Transverse colon (tissue), 4 donors: Measurements from ENCODE around the gene DKK1.

Source experiments
- CTCF ChIP-seq, 5 experiments: fragments of 200-600 bp in 3 of 5; fragments of 450-650 bp in 2 of 5; sonication (generic) in 3 of 5; IDR thresholded peaks; 1 replicate in 2 of 5; 2 replicates in 3 of 5; pipeline ENCODE4 v1.5.1; 2016 to 2017; ENCODE audit warnings: antibody characterized with exemption in 5 of 5, inconsistent platforms in 3 of 5, mild to moderate bottlenecking in 2 of 5, moderate library complexity in 1 of 5
- EP300 ChIP-seq: sonication (generic); formaldehyde crosslinking; IDR thresholded peaks from one replicate; pipeline ENCODE4 v1.6.1; 2017; ENCODE audit warnings: antibody characterized with exemption, low read depth
- POLR2A ChIP-seq: fragments of 450-650 bp; IDR thresholded peaks from one replicate; pipeline ENCODE4 v1.6.1; 2016; ENCODE audit warnings: antibody characterized with exemption, mild to moderate bottlenecking, moderate library complexity
- POLR2AphosphoS5 ChIP-seq, 3 donors: sonication (generic); formaldehyde crosslinking; IDR thresholded peaks; one replicate each; pipeline ENCODE4 v1.6.1; 2016; ENCODE audit warnings: antibody characterized with exemption in 3 of 3

GRCh38 chr10:52343439-52343838 lies 29.4 kb downstream of the DKK1 start:
- TF ChIP-seq CTCF (IDR thresholded peaks at IDR 0.05) (no peak), POLR2A (no peak), EP300 (no peak), POLR2AphosphoS5 (IDR thresholded peaks at IDR 0.05) (no peak)
